GM18505 (cell line): ENCODE results near the gene VWC2.
"Not testable (repeated sequence)": the region's sequence is repeated elsewhere in the genome, so short reads cannot be mapped to it uniquely, and the experiment has no call there.

Experiments
- ATAC-seq: cut with Tn5 transposase; IDR thresholded peaks from one replicate; pipeline ENCODE4 v1.9.1; 2021; ENCODE audit not compliant: unreplicated experiment
- POLR2A ChIP-seq: IDR thresholded peaks from 4 replicates; pipeline ENCODE4 v1.6.1; 2011; ENCODE audit warnings: borderline replicate concordance; ENCODE audit not compliant: insufficient read depth, insufficient read length; ENCODE audit errors: extremely low read depth

VWC2 gene

GRCh38 chr7:49848211-49848841, 74.9 kb downstream of the VWC2 start:
- no peak for TF ChIP-seq POLR2A
- ATAC-seq: no peak

GRCh38 chr7:49850921-49851613, 77.6 kb downstream of the VWC2 start:
- TF ChIP-seq POLR2A: no peak
- no peak for ATAC-seq

- not testable (repeated sequence) for ATAC-seq
These were observed 78.1 kb downstream of the VWC2 start for GRCh38 chr7:49851614-49851934.

- no peak for TF ChIP-seq POLR2A
- peak; percentile 85 for ATAC-seq
These were observed 79.4 kb downstream of the VWC2 start for GRCh38 chr7:49852619-49853462.

GRCh38 chr7:49855281-49855980, 82.0 kb downstream of the VWC2 start:
- no peak for TF ChIP-seq POLR2A
- no peak for ATAC-seq

- no peak for TF ChIP-seq POLR2A
- no peak for ATAC-seq
These were observed 86.9 kb downstream of the VWC2 start for GRCh38 chr7:49860293-49860692.

- no peak for ATAC-seq
- TF ChIP-seq POLR2A: no peak
These were observed 92.8 kb downstream of the VWC2 start for GRCh38 chr7:49866076-49866735.

- no peak for TF ChIP-seq POLR2A
- ATAC-seq: no peak
These were observed 93.5 kb downstream of the VWC2 start for GRCh38 chr7:49866910-49867309.

- TF ChIP-seq POLR2A: no peak
- ATAC-seq: no peak
These were observed 100.0 kb downstream of the VWC2 start for GRCh38 chr7:49873420-49873819.

GRCh38 chr7:49875336-49875735, 101.9 kb downstream of the VWC2 start:
- ATAC-seq: no peak
- TF ChIP-seq POLR2A: no peak

- no peak for TF ChIP-seq POLR2A
- ATAC-seq: no peak
These were observed 102.8 kb downstream of the VWC2 start for GRCh38 chr7:49876202-49876601.

GRCh38 chr7:49878089-49878488, 104.7 kb downstream of the VWC2 start:
- ATAC-seq: no peak
- no peak for TF ChIP-seq POLR2A

- ATAC-seq: no peak
- no peak for TF ChIP-seq POLR2A
These were observed 105.2 kb downstream of the VWC2 start for GRCh38 chr7:49878627-49879026.
